Measurements from ENCODE around the gene KAZN. TPM values are rescaled to one million over a fixed set of nuclear protein-coding genes. Genes with fewer than 3 reads are reported as not detected.

KAZN gene
- total and polyA plus RNA-seq, 4 experiments from 2014 or later, result 0.08 to 0.47 TPM; not detected in 2

- Mint-ChIP-seq H3K4me3 (no peak overlapping the region), H3K27me3 (peaks cover 5 to 12% of the 10 kb centered on the region in 2 donors), H3K36me3 (no peaks in the 10 kb centered on the region), H3K9me3 (peaks cover 0 to 2% (median 0%) of the 10 kb centered on the region in 8 donors), H3K27ac (no peak overlapping the region), H3K4me1 (no peaks in the 10 kb centered on the region)
- Histone ChIP-seq H3K9me3 (ENCODE audit: control insufficient read depth in 1 of 2, low read length in 2 of 2) (no peaks in the 10 kb centered on the region), H3K4me1 (ENCODE audit: insufficient read depth, low read length) (no peaks in the 10 kb centered on the region), H3K27me3 (ENCODE audit: insufficient read depth, low read length) (no peaks in the 10 kb centered on the region), H3K4me3 (ENCODE audit: low read length in 2 of 2) (no peak overlapping the region), H3K36me3 (ENCODE audit: insufficient read depth, low read length) (no peaks in the 10 kb centered on the region), H3K27ac (ENCODE audit: low read depth, low read length) (no peak overlapping the region)
- POLR2A ChIA-PET (ENCODE audit: partially characterized antibody), result no interaction called here
- intact Hi-C loops (cut with micrococcal nuclease), result no loop called here
- DNase-seq, result no peak
- CTCF ChIA-PET (ENCODE audit: partially characterized antibody), result no interaction called here
Observed at GRCh38 chr1:14897997-14898645, 299.6 kb downstream of the KAZN start.

- no peak for DNase-seq
- ChIA-PET CTCF (ENCODE audit: partially characterized antibody) (no interaction called here), POLR2A (ENCODE audit: partially characterized antibody) (no interaction called here)
- no peak overlapping the region for H3K27ac Mint-ChIP-seq
- H3K27me3 Mint-ChIP-seq, result peaks cover 0 to 12% of the 10 kb centered on the region in 2 donors
- intact Hi-C loops (cut with micrococcal nuclease), result no loop called here
- no peak overlapping the region for H3K4me3 Mint-ChIP-seq
- H3K9me3 Mint-ChIP-seq, result peaks cover 0 to 2% (median 0%) of the 10 kb centered on the region in 8 donors
- no peak overlapping the region for H3K4me3 ChIP-seq (ENCODE audit: low read length in 2 of 2)
- H3K27me3 ChIP-seq (ENCODE audit: insufficient read depth, low read length), result no peaks in the 10 kb centered on the region
- H3K4me1 ChIP-seq (ENCODE audit: insufficient read depth, low read length), result no peaks in the 10 kb centered on the region
- no peaks in the 10 kb centered on the region for H3K36me3 Mint-ChIP-seq
- H3K4me1 Mint-ChIP-seq, result no peaks in the 10 kb centered on the region
- no peak overlapping the region for H3K27ac ChIP-seq (ENCODE audit: low read depth, low read length)
- H3K36me3 ChIP-seq (ENCODE audit: insufficient read depth, low read length), result no peaks in the 10 kb centered on the region
- H3K9me3 ChIP-seq (ENCODE audit: control insufficient read depth in 1 of 2, low read length in 2 of 2), result no peaks in the 10 kb centered on the region
Observed at GRCh38 chr1:14899686-14900085, 301.2 kb downstream of the KAZN start.

- H3K27ac Mint-ChIP-seq, result no peak overlapping the region
- no peak overlapping the region for H3K4me3 ChIP-seq (ENCODE audit: low read length in 2 of 2)
- peaks cover 0 to 10% of the 10 kb centered on the region in 2 donors for H3K27me3 Mint-ChIP-seq
- no peak for DNase-seq
- intact Hi-C loops (cut with micrococcal nuclease), result no loop called here
- H3K27me3 ChIP-seq (ENCODE audit: insufficient read depth, low read length), result no peaks in the 10 kb centered on the region
- H3K4me3 Mint-ChIP-seq, result no peak overlapping the region
- no peaks in the 10 kb centered on the region for H3K4me1 ChIP-seq (ENCODE audit: insufficient read depth, low read length)
- H3K36me3 Mint-ChIP-seq, result no peaks in the 10 kb centered on the region
- H3K9me3 Mint-ChIP-seq, result peaks cover 0 to 2% (median 0%) of the 10 kb centered on the region in 8 donors
- POLR2A ChIA-PET (ENCODE audit: partially characterized antibody), result no interaction called here
- H3K36me3 ChIP-seq (ENCODE audit: insufficient read depth, low read length), result no peaks in the 10 kb centered on the region
- no peak overlapping the region for H3K27ac ChIP-seq (ENCODE audit: low read depth, low read length)
- CTCF ChIA-PET (ENCODE audit: partially characterized antibody), result interaction anchor here (0.6 to 1.7 kb wide), 3 partner anchors 13 to 1562 kb away, joined by 3 to 5 read pairs (median 3); no protein-coding TSS in a partner anchor
- H3K4me1 Mint-ChIP-seq, result no peaks in the 10 kb centered on the region
- H3K9me3 ChIP-seq (ENCODE audit: control insufficient read depth in 1 of 2, low read length in 2 of 2), result no peaks in the 10 kb centered on the region
Observed at GRCh38 chr1:14901371-14901954, 303.0 kb downstream of the KAZN start.

DNA sequence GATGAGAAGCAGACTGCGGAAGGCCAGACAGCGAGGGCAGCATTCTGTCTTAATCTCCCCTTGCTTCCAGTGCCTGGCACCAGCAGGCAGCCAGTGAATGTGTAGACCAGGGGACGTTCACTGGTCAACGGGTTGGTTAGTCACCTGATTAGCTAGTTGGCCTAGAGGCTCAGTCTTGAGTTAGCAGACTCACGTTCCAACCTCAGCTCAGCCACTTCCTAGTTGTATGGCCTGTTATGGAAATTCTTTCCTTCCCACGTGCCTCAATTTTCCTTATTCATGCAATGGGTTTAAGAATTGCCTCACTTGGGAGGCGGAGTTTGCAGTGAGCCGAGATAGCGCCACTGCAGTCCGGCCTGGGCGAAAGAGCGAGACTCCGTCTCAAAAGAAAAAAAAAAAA, 305.4 kb downstream of the KAZN start:
- no peaks in the 10 kb centered on the region for H3K9me3 ChIP-seq (ENCODE audit: control insufficient read depth in 1 of 2, low read length in 2 of 2)
- POLR2A ChIA-PET (ENCODE audit: partially characterized antibody), result no interaction called here
- Mint-ChIP-seq H3K27ac (no peak overlapping the region), H3K36me3 (no peaks in the 10 kb centered on the region), H3K4me3 (no peak overlapping the region), H3K4me1 (no peaks in the 10 kb centered on the region), H3K27me3 (peaks cover 0 to 8% of the 10 kb centered on the region in 2 donors), H3K9me3 (no peaks in the 10 kb centered on the region)
- no peaks in the 10 kb centered on the region for H3K27me3 ChIP-seq (ENCODE audit: insufficient read depth, low read length)
- CTCF ChIA-PET (ENCODE audit: partially characterized antibody), result interaction anchor here (0.7 kb wide), 1 partner anchor 9 kb away, joined by 4 read pairs; no protein-coding TSS in a partner anchor
- intact Hi-C loops (cut with micrococcal nuclease), result no loop called here
- no peak overlapping the region for H3K27ac ChIP-seq (ENCODE audit: low read depth, low read length)
- no peak overlapping the region for H3K4me3 ChIP-seq (ENCODE audit: low read length in 2 of 2)
- no peaks in the 10 kb centered on the region for H3K36me3 ChIP-seq (ENCODE audit: insufficient read depth, low read length)
- DNase-seq, result no peak
- H3K4me1 ChIP-seq (ENCODE audit: insufficient read depth, low read length), result no peaks in the 10 kb centered on the region

GRCh38 chr1:14906665-14907064, 308.2 kb downstream of the KAZN start:
- Histone ChIP-seq H3K4me3 (ENCODE audit: low read length in 2 of 2) (no peak overlapping the region), H3K9me3 (ENCODE audit: control insufficient read depth in 1 of 2, low read length in 2 of 2) (no peaks in the 10 kb centered on the region), H3K36me3 (ENCODE audit: insufficient read depth, low read length) (no peaks in the 10 kb centered on the region), H3K27me3 (ENCODE audit: insufficient read depth, low read length) (no peaks in the 10 kb centered on the region), H3K4me1 (ENCODE audit: insufficient read depth, low read length) (no peaks in the 10 kb centered on the region), H3K27ac (ENCODE audit: low read depth, low read length) (no peak overlapping the region)
- Mint-ChIP-seq H3K36me3 (no peaks in the 10 kb centered on the region), H3K4me1 (no peaks in the 10 kb centered on the region), H3K27me3 (peaks cover 0 to 2% of the 10 kb centered on the region in 2 donors), H3K27ac (no peak overlapping the region), H3K9me3 (no peaks in the 10 kb centered on the region), H3K4me3 (no peak overlapping the region)
- CTCF ChIA-PET (ENCODE audit: partially characterized antibody), result no interaction called here
- DNase-seq, result no peak
- intact Hi-C loops (cut with micrococcal nuclease), result no loop called here
- POLR2A ChIA-PET (ENCODE audit: partially characterized antibody), result no interaction called here

GRCh38 chr1:14907416-14907815, 308.9 kb downstream of the KAZN start:
- H3K36me3 Mint-ChIP-seq, result no peaks in the 10 kb centered on the region
- H3K4me3 Mint-ChIP-seq, result no peak overlapping the region
- no peak overlapping the region for H3K4me3 ChIP-seq (ENCODE audit: low read length in 2 of 2)
- H3K27me3 ChIP-seq (ENCODE audit: insufficient read depth, low read length), result no peaks in the 10 kb centered on the region
- no peaks in the 10 kb centered on the region for H3K9me3 ChIP-seq (ENCODE audit: control insufficient read depth in 1 of 2, low read length in 2 of 2)
- no peaks in the 10 kb centered on the region for H3K9me3 Mint-ChIP-seq
- no peak overlapping the region for H3K27ac Mint-ChIP-seq
- POLR2A ChIA-PET (ENCODE audit: partially characterized antibody), result no interaction called here
- no peaks in the 10 kb centered on the region for H3K4me1 ChIP-seq (ENCODE audit: insufficient read depth, low read length)
- H3K36me3 ChIP-seq (ENCODE audit: insufficient read depth, low read length), result no peaks in the 10 kb centered on the region
- CTCF ChIA-PET (ENCODE audit: partially characterized antibody), result no interaction called here
- no peaks in the 10 kb centered on the region for H3K4me1 Mint-ChIP-seq
- H3K27ac ChIP-seq (ENCODE audit: low read depth, low read length), result no peak overlapping the region
- no peaks in the 10 kb centered on the region for H3K27me3 Mint-ChIP-seq
- intact Hi-C loops (cut with micrococcal nuclease), result no loop called here
- no peak for DNase-seq

DNA sequence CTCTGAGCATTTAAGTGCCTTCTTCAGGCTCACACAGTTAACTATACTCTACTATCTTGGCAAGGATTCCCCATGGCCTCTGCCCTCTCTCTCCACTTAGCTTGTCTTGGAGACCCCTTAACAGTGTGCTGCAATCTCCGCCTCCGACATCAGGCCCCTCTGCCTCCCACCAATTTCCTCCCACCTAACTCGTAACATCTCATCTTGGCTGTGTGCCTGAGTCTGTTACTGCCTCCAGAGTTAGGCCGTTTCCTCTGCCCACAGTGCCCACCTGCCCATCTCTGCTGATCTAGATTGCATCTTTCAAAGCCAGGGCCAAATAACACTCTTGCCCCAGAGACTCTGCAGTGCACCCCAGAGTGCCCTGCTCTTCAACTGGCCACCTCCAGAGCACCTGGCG, 310.8 kb downstream of the KAZN start:
- no peak overlapping the region for H3K4me3 ChIP-seq (ENCODE audit: low read length in 2 of 2)
- Mint-ChIP-seq H3K27ac (no peak overlapping the region), H3K27me3 (peaks cover 0 to under 1% of the 10 kb centered on the region in 2 donors), H3K4me1 (no peaks in the 10 kb centered on the region), H3K4me3 (no peak overlapping the region), H3K36me3 (no peaks in the 10 kb centered on the region), H3K9me3 (no peaks in the 10 kb centered on the region)
- no peak overlapping the region for H3K27ac ChIP-seq (ENCODE audit: low read depth, low read length)
- ChIA-PET POLR2A (ENCODE audit: partially characterized antibody) (no interaction called here), CTCF (ENCODE audit: partially characterized antibody) (no interaction called here)
- intact Hi-C loops (cut with micrococcal nuclease), result no loop called here
- no peak for DNase-seq
- no peaks in the 10 kb centered on the region for H3K9me3 ChIP-seq (ENCODE audit: control insufficient read depth in 1 of 2, low read length in 2 of 2)
- no peaks in the 10 kb centered on the region for H3K27me3 ChIP-seq (ENCODE audit: insufficient read depth, low read length)
- H3K4me1 ChIP-seq (ENCODE audit: insufficient read depth, low read length), result no peaks in the 10 kb centered on the region
- no peaks in the 10 kb centered on the region for H3K36me3 ChIP-seq (ENCODE audit: insufficient read depth, low read length)
